NOMO-1 treated with dmso at 0.1 percent for 144 hours (cell line): ENCODE data around the gene SORT1.
"Not testable (repeated sequence)": the region's sequence is repeated elsewhere in the genome, so short reads cannot be mapped to it uniquely, and the experiment has no call there.

ENCODE experiments used
- DNase-seq: peaks from one replicate; lab custom pipeline; 2025; ENCODE audit not compliant: unreplicated experiment; lab: John Stamatoyannopoulos, UW

The SORT1 gene

DNA sequence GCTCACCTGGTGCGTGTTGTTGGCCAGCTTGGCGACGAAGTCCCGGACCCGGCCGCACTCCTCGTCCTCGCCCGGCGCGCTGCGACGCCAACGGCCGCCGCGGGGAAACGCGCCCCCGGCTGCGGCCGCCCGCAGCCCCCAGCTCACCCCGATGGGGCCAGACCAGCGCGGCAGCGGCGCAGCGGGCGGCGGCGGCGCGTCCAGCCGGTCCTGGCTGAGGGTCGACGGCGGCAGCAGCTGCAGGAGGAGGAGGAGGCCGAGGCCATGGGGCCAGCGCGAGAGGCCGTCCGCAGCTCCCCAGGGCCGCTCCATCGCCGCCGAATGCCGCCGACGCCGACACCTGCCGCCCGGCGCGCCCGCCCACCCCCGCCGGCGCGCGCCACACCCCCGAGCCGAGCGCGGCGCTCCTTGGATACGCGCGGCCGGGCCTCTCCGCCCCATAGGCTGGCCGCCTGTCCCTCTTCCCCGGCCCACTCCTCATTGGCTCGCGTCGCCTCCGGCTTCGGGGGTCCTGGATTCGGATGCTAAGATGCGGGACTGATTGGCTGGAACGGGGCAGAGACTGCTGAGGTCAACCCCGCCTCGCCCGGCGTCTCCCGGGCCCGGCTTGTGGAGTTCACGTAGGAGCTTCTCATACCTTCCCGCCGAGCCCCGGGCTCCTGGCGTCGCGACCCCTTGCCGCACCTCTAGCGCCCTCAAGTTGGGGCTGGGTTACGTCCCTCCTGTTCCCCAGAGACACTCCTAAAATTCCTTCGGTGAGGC, at the start of gene SORT1:
Gene SORT1 (minus strand): TSS at position 338 of the 762 bp plus-strand sequence. CDS start 26 bp downstream, at position 312.
- DNase-seq: peak; percentile 74

DNA sequence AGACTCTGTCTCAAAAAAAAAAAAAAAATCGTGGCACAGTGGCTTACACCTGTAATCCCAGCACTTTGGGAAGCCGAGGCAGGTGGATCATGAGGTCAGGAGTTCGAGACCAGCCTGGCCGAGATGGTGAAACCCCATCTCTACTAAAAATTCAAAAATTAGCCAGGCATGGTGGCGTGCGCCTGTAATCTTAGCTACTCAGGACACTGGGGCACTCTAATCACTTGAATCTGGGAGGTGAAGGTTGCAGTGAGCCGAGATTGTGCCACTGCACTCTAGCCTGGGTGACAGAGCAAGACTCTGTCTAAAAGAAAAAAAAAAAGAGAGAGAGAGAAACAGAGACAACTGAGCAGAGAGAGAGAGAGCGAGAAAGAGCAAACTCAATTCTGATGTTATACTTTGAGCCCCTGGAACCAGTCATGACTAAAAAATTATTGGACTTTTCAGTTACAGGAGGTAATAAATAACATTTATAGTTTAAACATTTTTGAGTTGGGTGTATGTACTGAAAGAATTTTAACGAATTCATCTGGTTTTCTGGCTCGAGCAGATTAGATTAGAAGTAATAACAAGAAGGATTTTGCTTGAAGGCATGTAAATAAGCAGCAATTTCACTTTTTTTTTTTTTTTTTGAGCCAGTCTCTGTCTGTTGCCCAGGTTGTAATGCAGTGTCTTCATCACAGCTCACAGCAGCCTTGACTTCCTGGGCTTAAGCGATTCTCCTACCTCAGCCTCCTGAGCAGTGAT, 48.4 kb upstream of the SORT1 start:
- not testable (repeated sequence) for DNase-seq

DNA sequence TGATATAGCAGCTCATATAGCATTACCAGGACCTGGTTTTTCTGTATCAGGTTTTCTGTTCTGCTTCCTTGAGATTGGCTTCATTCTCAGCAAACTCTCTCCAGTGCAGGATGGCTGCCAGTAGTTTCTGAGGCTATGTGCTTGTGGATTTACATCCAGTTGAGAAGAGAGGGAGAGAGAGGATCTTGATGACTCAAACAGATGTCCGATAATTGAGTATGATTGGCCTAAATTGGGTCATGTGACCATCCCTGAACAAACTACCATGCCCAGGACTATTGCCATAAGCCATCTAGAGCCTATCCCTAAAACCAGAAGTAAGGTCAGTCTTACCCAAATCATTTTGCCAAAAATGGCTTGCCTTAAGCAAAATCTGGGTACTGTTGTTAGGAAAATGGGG, 46.6 kb upstream of the SORT1 start:
- no peak for DNase-seq

DNA sequence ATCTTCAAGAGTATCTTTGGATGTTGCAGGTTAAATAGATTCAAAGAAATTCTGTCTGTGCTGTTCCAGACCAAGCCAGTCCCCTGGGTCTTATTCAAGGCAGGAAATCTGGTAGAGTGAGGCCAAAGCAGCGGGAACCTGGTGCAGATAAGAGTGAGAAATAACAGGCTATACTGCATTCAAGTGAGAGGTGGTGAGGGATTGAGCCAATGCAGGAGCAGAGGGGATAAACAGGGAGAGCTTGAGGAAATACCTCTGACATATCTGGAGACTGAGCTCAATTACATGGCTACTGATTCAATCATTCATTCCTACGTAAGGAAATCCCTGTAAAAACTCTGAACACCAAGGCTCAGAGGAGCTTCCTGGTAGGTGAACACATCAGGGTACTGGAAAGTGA, 45.8 kb upstream of the SORT1 start:
- DNase-seq: no peak

DNA sequence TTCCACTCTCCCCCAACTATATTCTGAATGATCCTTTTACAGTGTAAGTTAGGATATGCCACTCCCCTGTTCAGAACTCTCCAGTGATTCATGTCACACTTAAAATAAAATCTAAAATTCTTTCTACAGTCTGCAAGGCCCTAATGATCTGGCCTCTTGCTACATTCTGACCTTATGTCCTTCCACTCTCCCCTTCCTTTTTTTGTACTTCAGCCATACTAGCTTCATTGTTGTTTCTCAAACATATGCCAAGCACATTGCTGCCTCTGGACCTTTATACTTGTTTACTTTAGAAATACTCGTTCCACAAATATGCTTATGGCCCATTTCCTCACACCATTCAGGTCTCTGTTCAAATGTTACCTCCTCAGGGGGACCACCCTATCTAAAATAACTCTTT, 43.4 kb upstream of the SORT1 start:
- no peak for DNase-seq

DNA sequence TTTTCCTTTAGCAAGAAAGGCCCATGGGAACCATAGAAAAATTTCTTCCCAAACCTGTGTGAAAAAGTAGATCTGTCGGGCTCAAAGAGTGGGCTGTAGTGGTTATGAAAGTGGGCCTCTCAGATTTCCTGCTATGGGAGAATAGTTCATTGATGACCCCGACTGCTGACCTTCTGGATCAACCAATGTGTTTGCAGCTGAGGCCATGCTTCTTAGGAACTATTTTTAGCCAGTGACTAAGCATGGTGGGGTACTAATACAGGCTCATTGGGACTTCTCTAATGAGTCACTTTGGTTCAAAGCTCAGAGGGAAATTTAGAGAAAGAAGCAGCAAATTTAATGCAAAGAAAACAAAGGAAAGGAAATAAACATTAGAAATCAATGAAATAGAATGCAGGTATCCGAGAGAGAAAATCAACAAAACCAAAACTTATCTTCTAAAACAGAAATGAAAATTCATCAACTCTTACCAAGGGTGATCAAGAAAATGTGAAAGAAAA, 41.1 kb upstream of the SORT1 start:
- peak; percentile 33 for DNase-seq

DNA sequence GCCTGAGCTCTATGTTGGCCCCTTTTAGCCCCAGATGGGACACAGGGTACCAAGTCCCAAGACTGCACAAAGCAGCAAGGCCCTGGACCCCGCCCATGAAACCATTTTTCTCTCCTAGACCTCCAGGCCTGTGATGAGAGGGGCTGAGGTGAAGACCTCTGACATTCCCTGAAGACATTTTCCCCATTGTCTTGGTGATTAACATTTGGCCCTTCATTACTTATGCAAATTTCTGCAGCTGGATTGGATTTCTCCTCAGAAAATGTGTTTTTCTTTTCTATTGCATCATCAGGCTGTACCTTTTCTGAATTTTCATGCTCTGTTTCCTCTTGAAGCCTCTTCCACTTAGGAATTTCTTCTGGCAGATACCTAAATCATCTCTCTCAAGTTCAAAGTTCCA, 36.8 kb upstream of the SORT1 start:
- no peak for DNase-seq

DNA sequence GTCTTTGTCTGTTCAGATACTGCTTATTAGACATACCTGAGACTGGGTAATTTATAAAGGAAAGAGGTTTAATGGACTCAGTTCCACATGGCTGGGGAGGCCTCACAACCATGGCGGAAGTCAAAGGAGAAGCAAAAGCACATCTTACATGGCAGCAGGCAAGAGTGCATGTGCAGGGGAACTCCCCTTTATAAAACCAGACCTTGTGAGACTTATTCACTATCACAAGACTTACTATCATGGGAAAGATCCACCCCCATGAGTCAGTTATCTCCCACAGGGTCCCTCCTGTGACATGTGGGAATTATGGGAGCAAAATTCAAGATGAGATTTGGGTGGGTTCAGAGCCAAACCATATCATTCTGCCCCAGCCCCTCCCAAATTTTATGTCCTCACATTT, 35.6 kb upstream of the SORT1 start:
- DNase-seq: no peak

DNA sequence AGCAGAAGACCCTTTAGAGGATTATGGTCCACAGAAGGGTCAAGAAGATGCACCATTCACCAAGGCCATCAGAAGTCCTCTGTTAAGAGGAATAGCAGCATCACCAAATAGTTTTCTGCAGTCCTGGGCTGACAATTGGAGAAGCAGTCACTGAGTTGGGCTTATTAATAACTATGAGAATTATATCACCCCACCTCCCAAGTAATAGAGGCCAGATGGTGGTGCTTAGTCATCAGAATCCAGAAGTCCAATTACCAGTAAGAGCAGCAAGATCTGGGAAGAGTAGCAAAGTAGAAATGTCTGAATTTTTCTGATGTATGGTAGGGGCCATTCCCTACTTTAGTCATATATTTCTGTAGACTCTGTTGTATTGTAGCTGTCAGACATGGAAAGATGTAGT, 34.6 kb upstream of the SORT1 start:
- DNase-seq: no peak

DNA sequence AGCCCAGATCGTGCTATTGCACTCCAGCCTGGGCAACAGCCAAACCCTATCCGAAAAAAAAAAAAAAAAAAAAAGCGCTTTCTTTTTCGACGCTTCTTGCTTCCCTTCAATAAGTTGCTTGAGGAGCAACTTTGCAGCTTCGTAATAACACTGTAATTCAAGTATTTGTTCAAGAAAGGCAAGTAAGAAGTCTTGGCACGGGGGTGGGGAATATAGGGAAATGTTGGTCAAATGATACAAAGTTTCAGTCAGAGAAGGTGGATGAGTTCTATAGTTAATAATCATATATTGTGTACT, 29.4 kb upstream of the SORT1 start:
- DNase-seq: no peak

DNA sequence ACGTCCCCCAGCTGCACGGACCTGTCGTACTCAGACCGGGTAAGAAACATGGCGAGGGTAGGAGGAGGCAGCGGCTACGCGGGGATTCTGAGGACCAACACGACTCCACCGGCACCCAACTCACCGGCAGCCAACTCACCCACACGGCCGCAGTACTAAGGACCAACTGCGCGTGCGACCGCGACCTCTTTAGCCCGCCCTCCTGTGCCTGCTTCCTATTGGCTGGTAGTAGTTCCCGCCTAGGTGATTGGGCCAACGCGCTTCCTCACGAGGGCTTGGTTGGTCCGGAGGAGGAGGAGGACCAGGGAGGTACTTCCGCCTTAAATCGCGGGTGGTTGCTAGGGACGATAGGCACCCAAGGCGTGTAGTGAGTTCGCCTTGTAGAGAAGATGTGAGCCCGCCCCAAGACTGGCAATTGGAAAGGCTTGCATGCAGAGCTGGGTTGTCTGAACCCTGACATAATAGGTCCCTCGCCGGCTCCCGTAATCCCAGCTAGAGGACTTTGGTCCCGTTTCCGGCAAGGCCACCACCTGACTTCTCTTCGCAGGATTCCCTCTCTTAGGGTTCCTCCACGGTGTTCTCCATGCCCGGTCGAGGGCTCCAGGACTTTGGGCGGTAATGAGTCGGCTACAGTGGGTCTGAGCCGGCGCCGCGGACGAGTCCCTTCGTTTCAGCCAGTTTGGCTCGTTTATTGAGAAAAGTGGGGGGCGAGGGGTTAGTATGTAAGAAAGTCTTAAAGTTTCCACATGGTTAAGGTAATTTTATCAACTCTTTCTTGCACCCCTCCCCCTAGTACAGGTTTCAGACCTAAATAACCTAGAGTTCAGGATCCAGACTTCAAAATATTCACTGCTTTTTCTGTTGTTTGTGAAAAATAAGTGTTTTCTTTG, 28.8 kb upstream of the SORT1 start, which contains the start of gene PSMA5:
Gene PSMA5 (minus strand): TSS at position 168 of the 890 bp plus-strand sequence. CDS start 118 bp downstream, at position 50.
- DNase-seq: peak; percentile 98

DNA sequence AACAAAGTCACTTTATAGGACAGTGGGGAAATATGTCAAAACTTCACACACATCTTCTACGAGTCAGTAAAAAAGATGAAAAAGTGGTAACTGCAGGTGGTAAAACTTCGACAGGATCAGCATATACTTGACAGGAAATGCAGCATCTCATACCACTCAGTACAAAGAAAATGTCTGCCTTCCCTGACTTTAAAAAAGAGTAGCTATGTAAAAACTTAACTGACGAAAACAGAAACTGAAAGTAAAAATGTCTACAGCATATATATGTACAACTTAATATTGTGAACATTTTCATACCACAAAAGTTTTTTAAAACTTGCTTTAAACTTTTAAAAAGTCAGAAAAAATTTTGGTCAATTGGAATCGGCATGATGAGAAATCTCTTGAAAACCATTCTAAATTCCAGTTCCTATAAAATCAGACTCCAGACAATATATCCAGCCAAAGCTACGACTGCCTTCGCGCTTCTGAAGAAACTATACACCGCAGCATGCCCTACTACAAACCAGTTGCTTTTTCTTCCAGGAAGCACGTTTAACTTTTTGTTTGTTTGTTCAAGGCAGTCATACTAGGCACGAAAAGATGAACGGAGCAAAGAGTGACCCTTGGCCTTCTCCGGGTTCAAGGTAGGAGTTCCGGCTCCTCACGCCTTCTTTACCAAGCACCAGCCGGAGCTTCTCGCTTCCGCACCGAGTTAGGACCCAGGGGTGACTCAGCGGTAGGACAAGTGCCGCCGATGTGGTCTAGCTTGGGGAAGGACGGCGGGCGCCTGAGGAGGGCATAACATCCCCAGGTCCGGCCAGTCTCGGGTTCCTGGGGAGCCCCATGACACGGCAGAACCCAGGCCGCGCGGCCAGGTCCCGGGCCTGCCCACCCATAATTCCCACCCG, 27.9 kb upstream of the SORT1 start:
- peak; percentile 54 for DNase-seq

DNA sequence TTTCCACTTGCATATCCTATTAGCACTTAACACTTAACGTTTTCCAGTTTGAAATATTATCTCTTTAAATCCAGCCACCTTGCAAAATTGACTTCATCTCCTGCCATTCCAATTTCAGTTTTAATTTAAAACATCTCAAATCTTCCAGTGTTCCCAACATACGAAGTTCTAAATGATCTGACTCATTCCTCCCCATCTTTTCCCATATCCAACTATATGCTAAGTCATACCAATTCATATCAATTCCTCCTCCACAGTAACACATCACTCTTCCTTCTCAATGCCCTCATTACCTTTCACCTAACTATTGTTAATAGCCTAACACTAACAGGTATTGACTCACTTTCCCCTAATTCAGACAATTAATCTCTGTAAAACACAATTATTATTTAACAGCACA, 25.8 kb upstream of the SORT1 start:
- DNase-seq: no peak

DNA sequence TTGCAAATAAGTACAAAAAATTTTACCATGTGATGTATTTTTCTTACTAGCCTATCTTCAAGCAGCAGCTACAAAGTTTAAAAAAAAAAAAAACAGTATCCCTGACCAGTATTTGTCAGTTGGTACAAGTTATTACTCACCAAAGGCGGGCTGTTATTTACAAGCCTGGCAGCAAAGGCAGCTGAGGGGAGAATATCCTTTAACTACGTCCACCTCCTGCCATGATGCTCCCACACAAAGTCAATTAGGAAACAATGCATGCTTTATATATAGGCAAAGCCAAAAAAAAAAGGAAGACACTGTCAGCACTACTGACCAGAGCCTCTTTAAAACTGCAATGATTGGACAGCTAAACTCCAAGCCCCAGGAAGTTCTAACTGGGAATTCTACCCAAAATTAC, 14.8 kb upstream of the SORT1 start:
- no peak for DNase-seq

DNA sequence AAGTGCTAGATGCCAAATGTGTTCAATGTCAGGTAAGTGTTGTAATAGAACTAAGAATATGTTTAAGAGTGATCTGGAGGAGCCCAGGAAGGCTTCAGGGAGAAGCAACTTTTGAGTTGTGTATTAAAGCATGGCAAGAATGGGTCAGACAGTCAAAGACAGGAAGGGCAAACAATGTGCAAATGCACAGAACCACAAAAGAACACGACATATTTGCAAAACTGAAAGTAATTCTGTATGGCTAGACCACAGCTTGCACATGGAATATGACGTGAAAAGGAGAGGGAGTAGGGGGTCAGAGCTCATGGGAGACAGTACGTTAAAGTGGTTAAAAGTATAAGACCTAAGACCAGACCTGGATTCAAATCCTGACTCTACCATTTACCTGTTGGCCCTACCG, 7.1 kb upstream of the SORT1 start:
- DNase-seq: no peak

DNA sequence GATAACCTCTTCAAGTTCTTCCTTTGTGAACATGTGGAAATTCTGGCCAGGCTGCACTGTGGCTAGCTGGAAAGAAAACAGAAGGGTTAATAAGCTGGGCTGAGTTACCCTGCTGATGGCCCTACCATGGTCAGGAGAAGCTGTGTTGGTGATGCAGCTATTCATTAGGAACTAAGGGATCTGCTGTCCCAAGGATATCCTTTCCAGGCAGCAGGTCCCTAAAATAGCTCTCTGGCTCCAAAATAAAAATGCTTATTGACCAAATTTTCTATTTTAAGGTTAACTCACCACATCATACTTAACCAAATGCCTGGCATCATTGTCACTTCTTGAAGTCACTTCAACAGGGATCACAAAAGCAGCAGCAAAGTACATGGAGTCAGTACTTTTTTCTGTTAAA, 4.3 kb upstream of the SORT1 start:
- DNase-seq: no peak

DNA sequence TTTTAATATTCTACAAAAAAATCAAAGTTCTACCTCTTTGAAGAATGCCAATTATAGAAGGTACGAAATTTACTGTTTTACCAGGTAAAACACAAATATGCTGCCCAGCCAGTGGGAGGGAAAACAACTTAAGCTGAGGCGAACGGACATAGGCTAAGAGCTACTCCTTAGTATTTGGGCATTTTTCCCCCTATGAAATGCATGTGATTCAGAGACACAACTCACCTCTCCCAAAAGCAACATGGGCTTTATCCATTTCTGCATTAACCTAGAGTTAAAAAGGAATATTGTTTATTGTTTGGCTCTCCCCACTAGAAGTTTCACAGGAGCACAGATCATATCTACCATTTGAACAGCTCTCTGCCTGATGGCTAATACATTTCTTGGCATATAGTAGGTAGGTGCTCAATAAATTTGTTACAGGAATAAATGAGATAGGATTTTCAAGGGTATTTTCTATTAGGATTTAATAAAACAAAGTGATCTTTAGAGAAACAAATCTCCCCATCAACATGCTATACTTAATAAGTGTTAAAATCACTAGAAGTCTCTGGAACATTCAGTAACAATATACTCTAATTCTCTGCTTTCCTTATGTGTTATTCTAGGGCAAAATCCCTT, 2.4 kb upstream of the SORT1 start:
- DNase-seq: no peak

DNA sequence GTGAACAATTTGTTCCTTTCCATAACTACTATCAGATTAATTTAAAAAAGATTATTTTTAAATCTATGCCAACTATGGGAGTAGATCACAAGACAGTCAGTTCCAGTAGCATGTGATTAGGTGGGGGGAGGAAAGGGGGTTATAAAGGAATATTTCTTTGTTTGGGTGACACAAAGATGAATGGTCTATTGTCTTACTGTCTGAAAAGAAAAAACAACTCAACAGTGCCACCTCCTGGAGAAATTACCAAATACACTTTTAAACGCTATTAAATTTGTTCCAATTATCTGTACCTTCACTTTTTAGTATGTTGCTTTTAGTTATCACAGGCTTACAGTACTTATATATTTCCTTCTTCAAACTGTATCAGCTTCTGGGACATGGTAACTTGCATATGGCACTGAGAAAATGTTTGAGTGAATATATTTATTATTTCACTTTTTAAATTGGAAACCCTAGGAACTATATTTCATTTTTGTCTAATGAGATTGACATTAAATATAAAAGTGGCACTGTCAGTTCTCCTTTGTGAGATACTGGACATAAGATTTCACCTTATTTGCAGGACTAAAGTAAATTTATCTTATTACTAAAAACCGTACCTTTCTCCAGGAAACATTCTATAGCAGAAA, 1.7 kb upstream of the SORT1 start:
- DNase-seq: no peak
